Liver (tissue), 9 donors: ENCODE results near the gene ING1. TPM values are rescaled to one million over a fixed set of nuclear protein-coding genes. Genes with fewer than 3 reads are reported as not detected.

Source experiments
- DNase-seq: peaks from one replicate; pipeline ENCODE4 v3.0.0-alpha.2; 2017; ENCODE audit warnings: low spot score
- H3K27ac ChIP-seq, 2 donors: one replicate each; pipeline ENCODE4 v1.7.0; 2013; ENCODE audit warnings: inconsistent platforms in 2 of 2, low read length in 2 of 2, control low read depth in 1 of 2, low read depth in 1 of 2, mild to moderate bottlenecking in 1 of 2
- H3K27me3 ChIP-seq, 4 donors: one replicate each; pipeline versions ENCODE4 v1.6.1 to v1.7.0; 2013; ENCODE audit warnings: low read length in 3 of 4, inconsistent platforms in 1 of 4, mild to moderate bottlenecking in 1 of 4, moderate library complexity in 1 of 4; ENCODE audit not compliant: control insufficient read depth in 4 of 4, insufficient read depth in 4 of 4
- H3K36me3 ChIP-seq, 4 donors: one replicate each; pipeline versions ENCODE4 v1.6.1 to v1.7.0; 2013; ENCODE audit warnings: low read length in 3 of 4, mild to moderate bottlenecking in 3 of 4, low read depth in 1 of 4, moderate library complexity in 1 of 4; ENCODE audit not compliant: control insufficient read depth in 4 of 4, insufficient read depth in 3 of 4
- H3K4me1 ChIP-seq, 4 donors: one replicate each; pipeline versions ENCODE4 v1.6.1 to v1.7.0; 2013; ENCODE audit warnings: low read length in 3 of 4, mild to moderate bottlenecking in 3 of 4, moderate library complexity in 1 of 4; ENCODE audit not compliant: control insufficient read depth in 4 of 4, insufficient read depth in 4 of 4
- H3K4me3 ChIP-seq, 3 donors: one replicate each; pipeline versions ENCODE4 v1.6.1 to v1.7.0; 2013; ENCODE audit warnings: low read length in 3 of 3, control low read depth in 1 of 3, low read depth in 1 of 3, mild to moderate bottlenecking in 1 of 3
- H3K9ac ChIP-seq, 2 donors: one replicate each; pipeline ENCODE4 v1.7.0; 2013; ENCODE audit warnings: low read length in 2 of 2, mild to moderate bottlenecking in 2 of 2, moderate library complexity in 2 of 2, control low read depth in 1 of 2, low read depth in 1 of 2
- H3K9me3 ChIP-seq, 4 donors: one replicate each; pipeline versions ENCODE4 v1.6.1 to v1.7.0; 2013; ENCODE audit warnings: low read length in 3 of 4; ENCODE audit not compliant: control insufficient read depth in 4 of 4
- FOXA1 ChIP-seq: IDR thresholded peaks from 2 replicates; pipeline ENCODE4 v1.6.1; 2016; ENCODE audit warnings: antibody characterized with exemption
- HNF4A ChIP-seq, 2 donors: conservative IDR thresholded peaks; 2 replicates each; pipeline ENCODE4 v1.6.1; 2016; ENCODE audit warnings: antibody characterized with exemption in 2 of 2, mild to moderate bottlenecking in 2 of 2
- HNF4G ChIP-seq: IDR thresholded peaks from 2 replicates; pipeline ENCODE4 v1.6.1; 2016; ENCODE audit warnings: antibody characterized with exemption
- JUND ChIP-seq, 2 donors: IDR thresholded peaks; 2 replicates each; pipeline ENCODE4 v1.6.1; 2016; ENCODE audit warnings: antibody characterized with exemption in 2 of 2
- RAD21 ChIP-seq, 2 donors: IDR thresholded peaks; 2 replicates each; pipeline ENCODE4 v1.6.1; 2016; ENCODE audit warnings: antibody characterized with exemption in 2 of 2, mild to moderate bottlenecking in 2 of 2
- RXRA ChIP-seq, 2 donors: IDR thresholded peaks; 2 replicates each; pipeline ENCODE4 v1.6.1; 2017 to 2018; ENCODE audit warnings: antibody characterized with exemption in 2 of 2, mild to moderate bottlenecking in 1 of 2
- TAF1 ChIP-seq: conservative IDR thresholded peaks from 2 replicates; pipeline ENCODE4 v1.6.1; 2016; ENCODE audit warnings: antibody characterized with exemption, mild to moderate bottlenecking
- YY1 ChIP-seq: IDR thresholded peaks from 2 replicates; pipeline ENCODE4 v1.6.1; 2016; ENCODE audit warnings: antibody characterized with exemption, mild to moderate bottlenecking
- WGBS: extraction: QIAGEN DNeasy Blood & Tissue Kit; methylation state at CpG from one replicate; pipeline ENCODE4 v1.1.7; 2013; 5-methylcytosine and 5-hydroxymethylcytosine counted together
- polyA plus RNA-seq, 2 donors: library from polyadenylated mRNA; stranded (reverse) in 1 of 2; unstranded in 1 of 2; fragments of 200-250 nt in 1 of 2; fragments of >200 nt in 1 of 2; fragmentation: Nextera tagmentation in 1 of 2; extraction: Ambion mirVana in 1 of 2; gene quantifications; one replicate each; pipeline versions ENCODE4 v1.2.1 to v1.2.3, GENCODE V29; 2013 to 2015
- total RNA-seq, 2 donors: library from RNA; depleted of rRNA; stranded (reverse); fragments of >200 nt; gene quantifications; one replicate each; pipeline ENCODE4 v1.2.3, GENCODE V29; 2014
- TF ChIP-seq, protein P1 (sequence below): IDR thresholded peaks from 2 replicates; pipeline ENCODE4 v1.6.1; 2016; ENCODE audit warnings: antibody characterized with exemption
- TF ChIP-seq, protein P2 (sequence below): IDR thresholded peaks from 2 replicates; pipeline ENCODE4 v1.6.1; 2016; ENCODE audit warnings: antibody characterized with exemption
- TF ChIP-seq, protein P3 (sequence below): IDR thresholded peaks from 2 replicates; pipeline ENCODE4 v1.6.1; 2016; ENCODE audit warnings: antibody characterized with exemption, mild to moderate bottlenecking
- TF ChIP-seq, protein P4 (sequence below): fragments of 150-350 bp; IDR thresholded peaks from 2 replicates; pipeline ENCODE4 v1.5.1; 2017; ENCODE audit warnings: improper control_type of control experiment, low read depth, low read length; ENCODE audit not compliant: missing input control
- donor health status: healthy.
- donor health status: healthy.
- donor health status: healthy.
- donor health status: healthy.
- donor health status: healthy.

ING1 gene
- total and polyA plus RNA-seq, 4 donors = 7.5 to 14.1 (median 9.1) TPM

DNA sequence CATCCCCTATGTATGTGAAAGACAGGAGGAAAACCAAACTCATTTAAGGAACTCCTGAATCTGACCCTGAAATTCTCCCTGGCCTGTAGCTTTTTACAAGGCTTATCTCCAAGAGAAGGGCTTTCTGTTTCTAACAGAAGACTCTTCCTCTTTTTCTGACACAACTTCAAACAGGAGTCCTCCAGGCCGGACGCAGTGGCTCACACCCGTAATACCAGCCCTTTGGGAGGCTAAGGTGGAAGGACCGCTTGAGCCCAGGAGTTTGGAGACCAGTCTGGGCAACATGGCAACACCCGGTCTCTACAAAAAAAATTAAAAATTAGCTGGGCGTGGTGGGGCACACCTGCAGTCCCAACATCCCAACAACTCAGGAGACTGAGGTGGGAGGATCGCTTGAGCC, 49.5 kb upstream of the ING1 start:
- DNase-seq = no peak
- TF ChIP-seq FOXA1 = no peak
- no peak for TF ChIP-seq JUND (IDR thresholded peaks at IDR 0.05)
- no peak for TF ChIP-seq HNF4G
- TF ChIP-seq, protein P1, sequence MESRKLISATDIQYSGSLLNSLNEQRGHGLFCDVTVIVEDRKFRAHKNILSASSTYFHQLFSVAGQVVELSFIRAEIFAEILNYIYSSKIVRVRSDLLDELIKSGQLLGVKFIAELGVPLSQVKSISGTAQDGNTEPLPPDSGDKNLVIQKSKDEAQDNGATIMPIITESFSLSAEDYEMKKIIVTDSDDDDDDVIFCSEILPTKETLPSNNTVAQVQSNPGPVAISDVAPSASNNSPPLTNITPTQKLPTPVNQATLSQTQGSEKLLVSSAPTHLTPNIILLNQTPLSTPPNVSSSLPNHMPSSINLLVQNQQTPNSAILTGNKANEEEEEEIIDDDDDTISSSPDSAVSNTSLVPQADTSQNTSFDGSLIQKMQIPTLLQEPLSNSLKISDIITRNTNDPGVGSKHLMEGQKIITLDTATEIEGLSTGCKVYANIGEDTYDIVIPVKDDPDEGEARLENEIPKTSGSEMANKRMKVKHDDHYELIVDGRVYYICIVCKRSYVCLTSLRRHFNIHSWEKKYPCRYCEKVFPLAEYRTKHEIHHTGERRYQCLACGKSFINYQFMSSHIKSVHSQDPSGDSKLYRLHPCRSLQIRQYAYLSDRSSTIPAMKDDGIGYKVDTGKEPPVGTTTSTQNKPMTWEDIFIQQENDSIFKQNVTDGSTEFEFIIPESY = no peak
- TF ChIP-seq, protein P2, sequence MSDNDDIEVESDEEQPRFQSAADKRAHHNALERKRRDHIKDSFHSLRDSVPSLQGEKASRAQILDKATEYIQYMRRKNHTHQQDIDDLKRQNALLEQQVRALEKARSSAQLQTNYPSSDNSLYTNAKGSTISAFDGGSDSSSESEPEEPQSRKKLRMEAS = no peak
- 95% methylated on average over 7 of the region's 7 CpGs for WGBS
- H3K27ac ChIP-seq = no peak overlapping the region
- H3K4me3 ChIP-seq = no peak overlapping the region
- H3K36me3 ChIP-seq = peaks cover 4 to 33% (median 26%) of the 10 kb centered on the region in 4 donors
- H3K4me1 ChIP-seq = no peaks in the 10 kb centered on the region
- H3K9me3 ChIP-seq = peaks cover 0 to 3% (median 0%) of the 10 kb centered on the region in 4 donors
- H3K9ac ChIP-seq = no peak overlapping the region
- H3K27me3 ChIP-seq = no peaks in the 10 kb centered on the region

DNA sequence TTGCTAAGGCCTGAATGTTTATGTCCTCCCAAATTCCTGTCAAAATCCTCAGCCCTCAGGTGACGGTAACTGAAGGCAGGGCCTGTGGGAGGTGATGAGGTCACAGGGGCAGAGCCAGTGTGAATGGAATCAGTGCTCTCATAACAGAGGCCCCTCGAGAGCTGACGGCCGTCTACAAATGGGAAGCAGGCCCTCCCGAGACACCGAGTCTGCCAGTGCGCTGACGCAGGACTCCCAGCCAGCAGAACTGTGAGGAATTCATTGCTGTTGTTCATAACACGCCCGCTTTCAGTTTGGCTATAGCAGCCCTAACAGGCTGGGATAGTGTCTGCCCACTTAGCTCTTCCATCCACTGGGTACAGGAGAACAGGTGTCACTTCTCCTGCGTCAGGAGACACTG, 48.8 kb upstream of the ING1 start:
- peaks cover 0 to 3% (median 0%) of the 10 kb centered on the region in 4 donors for H3K9me3 ChIP-seq
- DNase-seq = no peak
- H3K9ac ChIP-seq = no peak overlapping the region
- H3K4me1 ChIP-seq = no peaks in the 10 kb centered on the region
- WGBS = 94% methylated on average over 11 of the region's 11 CpGs
- H3K27me3 ChIP-seq = no peaks in the 10 kb centered on the region
- no peak overlapping the region for H3K4me3 ChIP-seq
- TF ChIP-seq HNF4A (conservative IDR thresholded peaks at IDR 0.05) (no peak), HNF4G (no peak), FOXA1 (no peak), TAF1 (no peak), RXRA (IDR thresholded peaks at IDR 0.05) (no peak), JUND (IDR thresholded peaks at IDR 0.05) (no peak), RAD21 (IDR thresholded peaks at IDR 0.05) (no peak), YY1 (no peak)
- TF ChIP-seq, protein P1 = no peak
- TF ChIP-seq, protein P3, sequence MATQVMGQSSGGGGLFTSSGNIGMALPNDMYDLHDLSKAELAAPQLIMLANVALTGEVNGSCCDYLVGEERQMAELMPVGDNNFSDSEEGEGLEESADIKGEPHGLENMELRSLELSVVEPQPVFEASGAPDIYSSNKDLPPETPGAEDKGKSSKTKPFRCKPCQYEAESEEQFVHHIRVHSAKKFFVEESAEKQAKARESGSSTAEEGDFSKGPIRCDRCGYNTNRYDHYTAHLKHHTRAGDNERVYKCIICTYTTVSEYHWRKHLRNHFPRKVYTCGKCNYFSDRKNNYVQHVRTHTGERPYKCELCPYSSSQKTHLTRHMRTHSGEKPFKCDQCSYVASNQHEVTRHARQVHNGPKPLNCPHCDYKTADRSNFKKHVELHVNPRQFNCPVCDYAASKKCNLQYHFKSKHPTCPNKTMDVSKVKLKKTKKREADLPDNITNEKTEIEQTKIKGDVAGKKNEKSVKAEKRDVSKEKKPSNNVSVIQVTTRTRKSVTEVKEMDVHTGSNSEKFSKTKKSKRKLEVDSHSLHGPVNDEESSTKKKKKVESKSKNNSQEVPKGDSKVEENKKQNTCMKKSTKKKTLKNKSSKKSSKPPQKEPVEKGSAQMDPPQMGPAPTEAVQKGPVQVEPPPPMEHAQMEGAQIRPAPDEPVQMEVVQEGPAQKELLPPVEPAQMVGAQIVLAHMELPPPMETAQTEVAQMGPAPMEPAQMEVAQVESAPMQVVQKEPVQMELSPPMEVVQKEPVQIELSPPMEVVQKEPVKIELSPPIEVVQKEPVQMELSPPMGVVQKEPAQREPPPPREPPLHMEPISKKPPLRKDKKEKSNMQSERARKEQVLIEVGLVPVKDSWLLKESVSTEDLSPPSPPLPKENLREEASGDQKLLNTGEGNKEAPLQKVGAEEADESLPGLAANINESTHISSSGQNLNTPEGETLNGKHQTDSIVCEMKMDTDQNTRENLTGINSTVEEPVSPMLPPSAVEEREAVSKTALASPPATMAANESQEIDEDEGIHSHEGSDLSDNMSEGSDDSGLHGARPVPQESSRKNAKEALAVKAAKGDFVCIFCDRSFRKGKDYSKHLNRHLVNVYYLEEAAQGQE = no peak
- TF ChIP-seq, protein P4, sequence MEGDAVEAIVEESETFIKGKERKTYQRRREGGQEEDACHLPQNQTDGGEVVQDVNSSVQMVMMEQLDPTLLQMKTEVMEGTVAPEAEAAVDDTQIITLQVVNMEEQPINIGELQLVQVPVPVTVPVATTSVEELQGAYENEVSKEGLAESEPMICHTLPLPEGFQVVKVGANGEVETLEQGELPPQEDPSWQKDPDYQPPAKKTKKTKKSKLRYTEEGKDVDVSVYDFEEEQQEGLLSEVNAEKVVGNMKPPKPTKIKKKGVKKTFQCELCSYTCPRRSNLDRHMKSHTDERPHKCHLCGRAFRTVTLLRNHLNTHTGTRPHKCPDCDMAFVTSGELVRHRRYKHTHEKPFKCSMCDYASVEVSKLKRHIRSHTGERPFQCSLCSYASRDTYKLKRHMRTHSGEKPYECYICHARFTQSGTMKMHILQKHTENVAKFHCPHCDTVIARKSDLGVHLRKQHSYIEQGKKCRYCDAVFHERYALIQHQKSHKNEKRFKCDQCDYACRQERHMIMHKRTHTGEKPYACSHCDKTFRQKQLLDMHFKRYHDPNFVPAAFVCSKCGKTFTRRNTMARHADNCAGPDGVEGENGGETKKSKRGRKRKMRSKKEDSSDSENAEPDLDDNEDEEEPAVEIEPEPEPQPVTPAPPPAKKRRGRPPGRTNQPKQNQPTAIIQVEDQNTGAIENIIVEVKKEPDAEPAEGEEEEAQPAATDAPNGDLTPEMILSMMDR = no peak
- no peak overlapping the region for H3K27ac ChIP-seq
- peaks cover 4 to 33% (median 26%) of the 10 kb centered on the region in 4 donors for H3K36me3 ChIP-seq
